HL-60 (cell line): ENCODE measurements around the gene GPR33.

Source experiments
- CTCF ChIP-seq: IDR thresholded peaks from one replicate; pipeline ENCODE4 v1.5.1; 2011; ENCODE audit warnings: low read length, control low read depth, inconsistent platforms; ENCODE audit not compliant: insufficient read depth
- GABPA ChIP-seq: IDR thresholded peaks from 2 replicates; pipeline ENCODE4 v1.6.1; 2012; ENCODE audit warnings: low read depth
- POLR2AphosphoS5 ChIP-seq: IDR thresholded peaks from 2 replicates; pipeline ENCODE4 v1.6.1; 2012; ENCODE audit warnings: low read depth
- TF ChIP-seq, protein P1 (sequence below): IDR thresholded peaks from 2 replicates; pipeline ENCODE4 v1.6.1; 2012; ENCODE audit warnings: low read depth; ENCODE audit not compliant: insufficient replicate concordance

DNA sequence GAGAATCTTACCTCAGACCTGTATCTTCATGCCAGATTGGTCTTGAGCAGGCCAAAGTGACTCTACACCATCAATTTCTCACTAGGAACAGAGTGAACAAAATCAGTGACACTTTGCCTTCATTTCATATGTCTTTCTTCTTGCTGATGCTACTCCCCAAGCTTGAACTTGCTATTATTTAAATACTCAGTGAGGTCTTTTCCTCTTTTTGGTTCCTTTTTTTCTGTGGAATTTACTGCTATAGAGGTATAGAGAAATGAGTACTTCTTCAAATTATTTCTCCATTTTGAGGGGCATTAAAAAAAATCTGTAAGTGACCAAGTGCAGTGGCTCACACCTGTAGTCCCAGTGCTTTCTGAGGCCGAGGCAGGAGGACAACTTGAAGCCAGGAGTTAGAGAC lies at the start of gene GPR33:
- TF ChIP-seq, protein P1, sequence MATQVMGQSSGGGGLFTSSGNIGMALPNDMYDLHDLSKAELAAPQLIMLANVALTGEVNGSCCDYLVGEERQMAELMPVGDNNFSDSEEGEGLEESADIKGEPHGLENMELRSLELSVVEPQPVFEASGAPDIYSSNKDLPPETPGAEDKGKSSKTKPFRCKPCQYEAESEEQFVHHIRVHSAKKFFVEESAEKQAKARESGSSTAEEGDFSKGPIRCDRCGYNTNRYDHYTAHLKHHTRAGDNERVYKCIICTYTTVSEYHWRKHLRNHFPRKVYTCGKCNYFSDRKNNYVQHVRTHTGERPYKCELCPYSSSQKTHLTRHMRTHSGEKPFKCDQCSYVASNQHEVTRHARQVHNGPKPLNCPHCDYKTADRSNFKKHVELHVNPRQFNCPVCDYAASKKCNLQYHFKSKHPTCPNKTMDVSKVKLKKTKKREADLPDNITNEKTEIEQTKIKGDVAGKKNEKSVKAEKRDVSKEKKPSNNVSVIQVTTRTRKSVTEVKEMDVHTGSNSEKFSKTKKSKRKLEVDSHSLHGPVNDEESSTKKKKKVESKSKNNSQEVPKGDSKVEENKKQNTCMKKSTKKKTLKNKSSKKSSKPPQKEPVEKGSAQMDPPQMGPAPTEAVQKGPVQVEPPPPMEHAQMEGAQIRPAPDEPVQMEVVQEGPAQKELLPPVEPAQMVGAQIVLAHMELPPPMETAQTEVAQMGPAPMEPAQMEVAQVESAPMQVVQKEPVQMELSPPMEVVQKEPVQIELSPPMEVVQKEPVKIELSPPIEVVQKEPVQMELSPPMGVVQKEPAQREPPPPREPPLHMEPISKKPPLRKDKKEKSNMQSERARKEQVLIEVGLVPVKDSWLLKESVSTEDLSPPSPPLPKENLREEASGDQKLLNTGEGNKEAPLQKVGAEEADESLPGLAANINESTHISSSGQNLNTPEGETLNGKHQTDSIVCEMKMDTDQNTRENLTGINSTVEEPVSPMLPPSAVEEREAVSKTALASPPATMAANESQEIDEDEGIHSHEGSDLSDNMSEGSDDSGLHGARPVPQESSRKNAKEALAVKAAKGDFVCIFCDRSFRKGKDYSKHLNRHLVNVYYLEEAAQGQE: no peak
- TF ChIP-seq CTCF (no peak), GABPA (no peak), POLR2AphosphoS5 (no peak)
